RKO (cell line): ENCODE data around the gene VIP.

Experiments used
- DNase-seq: peaks from one replicate; pipeline ENCODE4 v3.0.0-alpha.2; 2016; ENCODE audit warnings: low spot score

Gene VIP

DNA sequence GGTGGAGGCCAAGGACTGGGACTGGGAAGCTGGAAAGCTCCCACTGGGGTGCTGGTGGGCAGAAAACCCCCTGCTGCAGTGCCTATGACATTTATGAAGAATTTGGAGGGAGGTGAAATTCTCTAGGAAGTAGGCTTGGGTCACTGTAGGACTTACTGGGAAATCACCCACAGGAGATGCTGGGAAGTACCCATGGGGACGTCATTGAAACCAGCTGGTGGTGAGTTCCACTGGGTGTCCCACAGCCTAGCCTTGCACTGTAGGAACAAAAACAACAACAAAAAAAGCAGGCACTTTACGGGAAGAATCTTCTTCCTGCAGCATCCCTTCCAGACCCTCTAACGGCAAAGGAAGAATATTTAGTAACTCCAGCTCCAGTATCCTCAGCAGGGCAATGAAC is 26.2 kb downstream of the VIP start:
- DNase-seq: no peak

GRCh38 chr6:152783217-152783878 is 32.8 kb downstream of the VIP start:
- no peak for DNase-seq

DNA sequence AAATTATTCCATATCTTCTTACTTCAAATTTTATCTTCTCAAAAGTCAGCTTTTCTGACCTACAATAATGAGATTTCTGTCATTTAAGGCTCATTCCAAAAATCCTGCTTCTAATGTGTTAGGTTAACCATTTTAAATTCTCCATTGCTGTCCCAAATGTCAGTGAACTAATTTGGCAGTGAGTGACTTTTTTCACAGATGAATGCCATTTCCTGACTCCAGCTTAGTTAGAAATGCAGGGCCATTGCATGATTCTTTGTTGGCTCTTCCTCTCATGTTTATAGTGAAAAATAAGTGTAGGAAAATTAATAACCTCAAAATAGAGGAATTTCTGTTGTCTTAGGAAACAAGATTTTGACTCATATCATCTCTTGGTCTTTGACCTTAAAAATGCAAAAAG is 44.1 kb downstream of the VIP start:
- DNase-seq: no peak

- DNase-seq: no peak
Observed at GRCh38 chr6:152804150-152804549, 53.6 kb downstream of the VIP start.
